Panc1 (cell line): ENCODE data around the gene CNNM4.
"Not testable (repeated sequence)": the region's sequence is repeated elsewhere in the genome, so short reads cannot be mapped to it uniquely, and the experiment has no call there.

Experiments
- CTCF ChIP-seq: fragments of 450-650 bp; IDR thresholded peaks from 2 replicates; pipeline ENCODE4 v1.5.1; 2017; ENCODE audit warnings: mild to moderate bottlenecking
- POLR2AphosphoS5 ChIP-seq: IDR thresholded peaks from 2 replicates; pipeline ENCODE4 v1.6.1; 2012; ENCODE audit warnings: mild to moderate bottlenecking, low read depth, low read length, moderate library complexity
- REST ChIP-seq, 2 experiments: IDR thresholded peaks; 2 replicates each; pipeline ENCODE4 v1.6.1; 2011 to 2012; ENCODE audit warnings: low read depth in 2 of 2, control low read depth in 1 of 2, low read length in 1 of 2, mild to moderate bottlenecking in 1 of 2, moderate library complexity in 1 of 2; ENCODE audit not compliant: insufficient read depth in 1 of 2
- SIN3A ChIP-seq: IDR thresholded peaks from 2 replicates; pipeline ENCODE4 v1.6.1; 2012; ENCODE audit warnings: low read depth, mild to moderate bottlenecking, low read length, moderate library complexity, borderline replicate concordance; ENCODE audit not compliant: insufficient read depth
- TCF7L2 ChIP-seq: IDR thresholded peaks from 2 replicates; pipeline ENCODE4 v1.6.1; 2011; ENCODE audit warnings: mild to moderate bottlenecking, low read depth, low read length, inconsistent platforms

GRCh38 chr2:96796497-96796896 is 35.8 kb downstream of the CNNM4 start:
- not testable (repeated sequence) for TF ChIP-seq POLR2AphosphoS5; SIN3A; REST (IDR thresholded peaks at IDR 0.05; ENCODE audit: insufficient read depth in 1 of 2, low read depth in 2 of 2, low read length in 1 of 2); CTCF; TCF7L2
